PC-3 (cell line): Measurements from ENCODE around the gene OLFML2A. TPM values are rescaled to one million over a fixed set of nuclear protein-coding genes. Genes with fewer than 3 reads are reported as not detected.

Source experiments
- ATAC-seq: fragments of 200-7000 bp; cut with Tn5 transposase; 2 replicates; pipeline ENCODE4 v1.9.1; 2020; ENCODE audit warnings: mild to moderate bottlenecking, moderate library complexity
- BruUV-seq: library from RNA; stranded (reverse); fragments of 400-500 nt; replicated peaks from 2 replicates; lab custom pipeline; 2021; lab: Mats Ljungman, UMichigan
- CTCF ChIA-PET: fragments of 300-600 bp; sonication (Branson Sonifier 250); formaldehyde crosslinking; loops from one replicate; lab custom pipeline; 2022; ENCODE audit warnings: antibody characterized with exemption; lab: Charles Lee
- POLR2A ChIA-PET: fragments of 300-600 bp; sonication (Branson Sonifier 250); formaldehyde crosslinking; loops from one replicate; lab custom pipeline; 2022; ENCODE audit warnings: antibody characterized with exemption; ENCODE audit not compliant: unreplicated experiment; lab: Charles Lee
- DNase-seq: peaks from one replicate; pipeline ENCODE4 v3.0.0-alpha.2; 2015
- H2AFZ ChIP-seq: fragments of 300-600 bp; sonication (generic); 2 replicates; pipeline ENCODE4 v1.6.0; 2016; ENCODE audit warnings: antibody characterized with exemption, low read length
- H3F3A ChIP-seq: fragments of 300-600 bp; sonication (generic); one replicate; pipeline ENCODE4 v1.6.0; 2017; ENCODE audit warnings: antibody characterized with exemption, low read length, control low read depth, mild to moderate bottlenecking; ENCODE audit not compliant: unreplicated experiment
- H3K27ac ChIP-seq: fragments of 300-600 bp; sonication (generic); 2 replicates; pipeline ENCODE4 v1.5.1; 2016; ENCODE audit warnings: mild to moderate bottlenecking, low read length
- H3K27me3 ChIP-seq: fragments of 300-600 bp; sonication (generic); 2 replicates; pipeline ENCODE4 v1.6.1; 2016; ENCODE audit warnings: low read length, mixed read lengths
- H3K36me3 ChIP-seq: fragments of 300-600 bp; sonication (generic); 2 replicates; pipeline ENCODE4 v1.6.1; 2016; ENCODE audit warnings: low read depth, mixed run types, low read length, mixed read lengths
- H3K4me1 ChIP-seq: fragments of 300-600 bp; sonication (generic); 2 replicates; pipeline ENCODE4 v1.5.1; 2016; ENCODE audit warnings: low read length; ENCODE audit not compliant: insufficient read depth
- H3K4me2 ChIP-seq: fragments of 300-600 bp; sonication (generic); 2 replicates; pipeline ENCODE4 v1.6.0; 2016; ENCODE audit warnings: low read length
- H3K4me3 ChIP-seq: fragments of 300-600 bp; sonication (generic); 2 replicates; pipeline ENCODE4 v1.5.1; 2016; ENCODE audit warnings: mild to moderate bottlenecking, low read length, mixed read lengths
- H3K79me2 ChIP-seq: fragments of 300-600 bp; sonication (generic); 2 replicates; pipeline ENCODE4 v1.6.1; 2017; ENCODE audit warnings: low read length, mixed read lengths
- H3K9ac ChIP-seq: fragments of 300-600 bp; sonication (generic); 2 replicates; pipeline ENCODE4 v1.6.0; 2016; ENCODE audit warnings: mild to moderate bottlenecking, low read length
- H3K9me2 ChIP-seq: fragments of 300-600 bp; sonication (generic); replicated peaks from 2 replicates; pipeline ENCODE4 v1.6.1; 2016; ENCODE audit warnings: mixed run types, low read length, mixed read lengths
- H3K9me3 ChIP-seq: fragments of 300-600 bp; sonication (generic); 2 replicates; pipeline ENCODE4 v1.6.1; 2016; ENCODE audit warnings: low read length, mixed read lengths
- H4K20me1 ChIP-seq: fragments of 300-600 bp; sonication (generic); 2 replicates; pipeline ENCODE4 v1.6.1; 2016; ENCODE audit warnings: low read length, mixed read lengths
- EZH2 ChIP-seq: fragments of 300-600 bp; sonication (generic); IDR thresholded peaks from one replicate; pipeline ENCODE4 v1.6.1; 2017; ENCODE audit warnings: antibody characterized with exemption, mild to moderate bottlenecking, low read length; ENCODE audit not compliant: unreplicated experiment
- EZH2phosphoT487 ChIP-seq: fragments of 300-600 bp; sonication (generic); IDR thresholded peaks from 2 replicates; pipeline ENCODE4 v1.6.1; 2018; ENCODE audit warnings: mild to moderate bottlenecking, antibody characterized with exemption, low read length, borderline replicate concordance
- intact Hi-C: fragments of 100-400 bp; cut with micrococcal nuclease; formaldehyde crosslinking; loops from 2 replicates; pipeline ENCODE4 v1.9.0; 2023
- total RNA-seq: library from RNA; depleted of rRNA; stranded (reverse); fragments of >200 nt; gene quantifications from 2 replicates; pipeline ENCODE4 v1.2.3, GENCODE V29; 2014
- TF ChIP-seq, protein P1 (sequence below): fragments of 300-600 bp; sonication (generic); conservative IDR thresholded peaks from 2 replicates; pipeline ENCODE4 v1.5.1; 2017; ENCODE audit warnings: antibody characterized with exemption, low read depth, mild to moderate bottlenecking, low read length

The OLFML2A gene
- total RNA-seq, 1 experiment from 2014 or later: 3.4 TPM

DNA sequence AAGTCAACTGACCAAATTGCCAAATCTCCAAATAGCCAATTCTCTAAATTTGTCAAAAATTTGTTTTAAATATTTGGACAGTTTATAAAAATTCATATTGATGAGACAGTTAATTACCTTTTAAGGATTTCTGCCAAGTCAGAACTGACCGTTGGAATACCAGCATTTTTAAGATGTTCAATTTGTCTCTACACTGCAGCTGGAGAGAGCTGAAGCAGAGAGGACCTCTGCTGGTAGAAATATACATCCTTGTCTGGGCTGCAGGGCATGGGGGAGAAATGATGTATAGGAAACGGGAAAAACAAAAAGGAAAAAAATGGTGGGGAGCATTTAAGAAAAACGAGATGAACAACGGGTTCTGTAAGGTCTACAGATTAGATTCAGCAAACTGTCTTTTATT lies 22.6 kb upstream of the OLFML2A start:
- no peak overlapping the region for H3K9ac ChIP-seq
- ChIA-PET CTCF (no interaction called here), POLR2A (no interaction called here)
- H3K9me3 ChIP-seq: no peaks in the 10 kb centered on the region
- peak; percentile 32 for DNase-seq
- no peaks in the 10 kb centered on the region for H3K36me3 ChIP-seq
- no peaks in the 10 kb centered on the region for H3K27me3 ChIP-seq
- H3K4me1 ChIP-seq: 0 out of 2 replicates have a peak, but pooled peaks cover 2% of the 10 kb centered on the region
- H3K4me3 ChIP-seq: no peak overlapping the region
- H3F3A ChIP-seq: no peaks in the 10 kb centered on the region
- TF ChIP-seq EZH2: no peak
- TF ChIP-seq, protein P1, sequence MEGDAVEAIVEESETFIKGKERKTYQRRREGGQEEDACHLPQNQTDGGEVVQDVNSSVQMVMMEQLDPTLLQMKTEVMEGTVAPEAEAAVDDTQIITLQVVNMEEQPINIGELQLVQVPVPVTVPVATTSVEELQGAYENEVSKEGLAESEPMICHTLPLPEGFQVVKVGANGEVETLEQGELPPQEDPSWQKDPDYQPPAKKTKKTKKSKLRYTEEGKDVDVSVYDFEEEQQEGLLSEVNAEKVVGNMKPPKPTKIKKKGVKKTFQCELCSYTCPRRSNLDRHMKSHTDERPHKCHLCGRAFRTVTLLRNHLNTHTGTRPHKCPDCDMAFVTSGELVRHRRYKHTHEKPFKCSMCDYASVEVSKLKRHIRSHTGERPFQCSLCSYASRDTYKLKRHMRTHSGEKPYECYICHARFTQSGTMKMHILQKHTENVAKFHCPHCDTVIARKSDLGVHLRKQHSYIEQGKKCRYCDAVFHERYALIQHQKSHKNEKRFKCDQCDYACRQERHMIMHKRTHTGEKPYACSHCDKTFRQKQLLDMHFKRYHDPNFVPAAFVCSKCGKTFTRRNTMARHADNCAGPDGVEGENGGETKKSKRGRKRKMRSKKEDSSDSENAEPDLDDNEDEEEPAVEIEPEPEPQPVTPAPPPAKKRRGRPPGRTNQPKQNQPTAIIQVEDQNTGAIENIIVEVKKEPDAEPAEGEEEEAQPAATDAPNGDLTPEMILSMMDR: peak; percentile 64
- no peak for TF ChIP-seq EZH2phosphoT487
- no peaks in the 10 kb centered on the region for H3K9me2 ChIP-seq
- H2AFZ ChIP-seq: no peak overlapping the region
- peak; percentile 78 for ATAC-seq
- no TSS peak for BruUV-seq
- no peak overlapping the region for H3K27ac ChIP-seq
- H4K20me1 ChIP-seq: no peaks in the 10 kb centered on the region
- intact Hi-C loops: loop anchor here (1.0 to 5.0 kb wide), 2 partner anchors 42 to 202 kb away; no protein-coding TSS in a partner anchor
- H3K4me2 ChIP-seq: no peak overlapping the region
- H3K79me2 ChIP-seq: 0 out of 2 replicates have a peak, but pooled peaks cover 8% of the 10 kb centered on the region

DNA sequence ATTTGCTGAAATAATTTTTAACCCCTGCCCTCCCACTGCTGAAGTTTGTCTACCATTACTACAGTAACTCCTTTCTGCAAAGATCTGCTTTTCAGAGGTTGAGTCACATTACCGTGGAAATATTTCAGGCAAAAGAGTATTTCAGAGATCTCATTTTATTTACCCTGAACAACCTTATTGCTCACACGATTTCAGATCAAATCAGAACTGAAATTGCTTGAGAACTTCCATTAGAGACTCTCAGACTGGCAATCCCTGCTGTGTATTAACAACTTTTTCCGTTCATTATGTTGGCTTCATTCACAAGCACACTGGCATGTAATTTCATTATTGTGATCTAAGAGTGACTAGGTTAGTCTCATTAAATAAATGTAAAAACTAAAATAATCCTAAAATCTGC lies 21.9 kb upstream of the OLFML2A start:
- intact Hi-C loops: no loop called here

GRCh38 chr9:124756011-124756410 lies 20.9 kb upstream of the OLFML2A start:
- H3K36me3 ChIP-seq: no peaks in the 10 kb centered on the region
- 0 out of 2 replicates have a peak, but pooled peaks cover 13% of the 10 kb centered on the region for H3K79me2 ChIP-seq
- no peak overlapping the region for H3K4me3 ChIP-seq
- CTCF ChIA-PET: no interaction called here
- H3K9me3 ChIP-seq: no peaks in the 10 kb centered on the region
- POLR2A ChIA-PET: no interaction called here
- H3K9me2 ChIP-seq: no peaks in the 10 kb centered on the region
- H2AFZ ChIP-seq: no peak overlapping the region
- BruUV-seq: no TSS peak
- no peak for DNase-seq
- no peaks in the 10 kb centered on the region for H3K4me1 ChIP-seq
- no peak overlapping the region for H3K27ac ChIP-seq
- no peaks in the 10 kb centered on the region for H4K20me1 ChIP-seq
- no peak for ATAC-seq
- H3F3A ChIP-seq: no peaks in the 10 kb centered on the region
- TF ChIP-seq EZH2 (no peak), EZH2phosphoT487 (no peak)
- TF ChIP-seq, protein P1: no peak
- no peak overlapping the region for H3K4me2 ChIP-seq
- H3K9ac ChIP-seq: no peak overlapping the region
- intact Hi-C loops: loop anchor here (2.0 kb wide), 1 partner anchor 139 kb away; no protein-coding TSS in a partner anchor
- H3K27me3 ChIP-seq: no peaks in the 10 kb centered on the region

More for the DNA sequence above, 21.9 kb upstream of the OLFML2A start:
- TF ChIP-seq EZH2phosphoT487 (no peak), EZH2 (no peak)
- TF ChIP-seq, protein P1: no peak
- Histone ChIP-seq H2AFZ (no peak overlapping the region), H3K4me2 (no peak overlapping the region), H3K9me2 (no peaks in the 10 kb centered on the region), H3K9ac (no peak overlapping the region), H3K9me3 (no peaks in the 10 kb centered on the region), H3K4me3 (no peak overlapping the region), H3F3A (no peaks in the 10 kb centered on the region), H3K27me3 (no peaks in the 10 kb centered on the region), H3K4me1 (no peaks in the 10 kb centered on the region), H3K36me3 (no peaks in the 10 kb centered on the region), H3K79me2 (0 out of 2 replicates have a peak, but pooled peaks cover 8% of the 10 kb centered on the region), H4K20me1 (no peaks in the 10 kb centered on the region), H3K27ac (no peak overlapping the region)
- no TSS peak for BruUV-seq
- ChIA-PET CTCF (no interaction called here), POLR2A (interaction anchor here (0.6 kb wide), 1 partner anchor 25 kb away, joined by 5 read pairs; no protein-coding TSS in a partner anchor)
- DNase-seq: no peak
- no peak for ATAC-seq
